ENCODE data around the gene DOCK6. TPM values are rescaled to one million over a fixed set of nuclear protein-coding genes. Genes with fewer than 3 reads are reported as not detected.

DOCK6 gene
- total RNA-seq, 1 donor from 2014 or later: 3.9 TPM

DNA sequence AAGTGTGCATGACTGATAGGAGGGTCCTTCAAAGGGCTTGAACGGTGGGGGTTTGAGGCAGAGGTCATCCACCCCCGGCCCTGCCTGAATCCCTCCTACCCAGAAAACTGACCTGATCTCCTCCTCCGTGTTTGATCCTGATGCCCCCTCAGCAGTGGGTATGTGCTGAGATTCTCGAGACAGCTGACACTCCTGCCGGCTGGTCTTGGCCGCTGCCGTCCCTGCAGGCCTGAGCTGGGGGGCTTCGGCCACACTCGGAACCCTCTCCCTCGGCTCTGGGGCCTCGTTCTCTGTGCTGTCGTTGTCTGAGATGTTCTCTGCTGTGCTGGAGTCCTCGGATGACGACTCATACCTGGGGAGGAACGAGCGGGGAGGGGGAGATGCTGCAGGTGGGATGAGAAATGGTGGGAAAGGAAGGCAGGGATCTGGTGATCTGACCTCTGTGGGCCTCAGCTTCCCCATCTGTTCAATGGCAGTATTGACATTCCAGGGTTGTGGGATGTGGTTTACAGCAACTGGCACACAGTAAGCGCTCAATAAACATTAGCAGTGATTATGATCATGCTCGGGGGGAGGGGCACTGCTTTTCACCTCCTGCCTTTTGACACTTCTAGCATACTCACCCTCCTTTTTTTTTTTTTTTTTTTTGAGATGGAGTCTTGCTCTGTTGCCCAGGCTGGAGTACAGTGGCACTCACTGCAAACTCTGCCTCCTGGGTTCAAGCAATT lies 85.7 kb downstream of the DOCK6 start:
- no peaks in the 10 kb centered on the region for H3K4me1 Mint-ChIP-seq (ENCODE audit: low read depth)
- no peak for DNase-seq (ENCODE audit: low spot score)
- no peaks in the 10 kb centered on the region for H3K9me3 Mint-ChIP-seq
- intact Hi-C loops (cut with micrococcal nuclease): no loop called here
- H3K27me3 Mint-ChIP-seq (ENCODE audit: low read depth): no peaks in the 10 kb centered on the region
- no peak overlapping the region for H3K27ac Mint-ChIP-seq
- no peak overlapping the region for H3K4me3 Mint-ChIP-seq (ENCODE audit: low read depth)
- no peaks in the 10 kb centered on the region for H3K36me3 Mint-ChIP-seq (ENCODE audit: low read depth)

DNA sequence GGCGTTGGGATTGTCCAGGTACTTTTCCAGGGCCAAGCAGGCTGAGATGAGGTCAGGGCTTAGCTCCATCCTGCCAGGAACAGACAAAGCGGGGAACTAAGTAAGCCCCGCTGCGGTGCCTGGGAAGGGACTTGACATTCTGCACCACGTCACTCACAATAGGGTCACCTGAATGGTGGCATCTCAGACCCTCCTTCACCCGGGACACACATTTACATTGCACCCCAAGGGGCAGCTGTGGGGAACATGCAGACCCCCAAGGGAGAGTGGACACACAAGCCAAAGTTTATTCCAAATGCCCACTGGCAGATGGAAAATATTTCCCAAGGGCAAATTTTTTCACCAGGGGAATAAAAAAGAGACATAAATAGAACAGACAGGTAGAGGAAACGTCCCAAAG lies 86.4 kb downstream of the DOCK6 start:
- H3K27ac Mint-ChIP-seq: no peak overlapping the region
- no peaks in the 10 kb centered on the region for H3K9me3 Mint-ChIP-seq
- DNase-seq (ENCODE audit: low spot score): no peak
- H3K27me3 Mint-ChIP-seq (ENCODE audit: low read depth): no peaks in the 10 kb centered on the region
- intact Hi-C loops (cut with micrococcal nuclease): no loop called here
- no peaks in the 10 kb centered on the region for H3K4me1 Mint-ChIP-seq (ENCODE audit: low read depth)
- no peak overlapping the region for H3K4me3 Mint-ChIP-seq (ENCODE audit: low read depth)
- H3K36me3 Mint-ChIP-seq (ENCODE audit: low read depth): no peaks in the 10 kb centered on the region

DNA sequence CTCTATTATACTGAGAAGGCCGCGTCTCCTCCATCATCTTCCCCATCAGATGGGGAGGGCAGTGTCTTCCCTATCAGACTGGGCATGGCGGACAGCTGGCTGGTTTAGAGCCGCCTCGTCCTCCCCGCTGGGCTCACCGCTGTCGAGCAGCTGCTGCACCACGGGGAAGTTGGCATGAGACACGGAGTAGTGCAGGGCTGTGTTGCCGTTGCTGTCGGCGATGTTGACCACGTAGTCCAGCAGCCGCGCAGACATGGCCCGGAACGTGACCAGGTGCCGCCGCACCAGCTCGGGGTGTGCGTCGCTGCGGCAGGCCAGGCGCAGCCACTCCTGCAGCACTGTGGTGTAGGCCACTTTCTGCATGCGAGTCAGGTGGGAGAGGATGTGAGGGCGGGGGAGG lies 88.0 kb downstream of the DOCK6 start:
- Mint-ChIP-seq H3K4me1 (ENCODE audit: low read depth) (no peaks in the 10 kb centered on the region), H3K36me3 (ENCODE audit: low read depth) (no peaks in the 10 kb centered on the region)

DNA sequence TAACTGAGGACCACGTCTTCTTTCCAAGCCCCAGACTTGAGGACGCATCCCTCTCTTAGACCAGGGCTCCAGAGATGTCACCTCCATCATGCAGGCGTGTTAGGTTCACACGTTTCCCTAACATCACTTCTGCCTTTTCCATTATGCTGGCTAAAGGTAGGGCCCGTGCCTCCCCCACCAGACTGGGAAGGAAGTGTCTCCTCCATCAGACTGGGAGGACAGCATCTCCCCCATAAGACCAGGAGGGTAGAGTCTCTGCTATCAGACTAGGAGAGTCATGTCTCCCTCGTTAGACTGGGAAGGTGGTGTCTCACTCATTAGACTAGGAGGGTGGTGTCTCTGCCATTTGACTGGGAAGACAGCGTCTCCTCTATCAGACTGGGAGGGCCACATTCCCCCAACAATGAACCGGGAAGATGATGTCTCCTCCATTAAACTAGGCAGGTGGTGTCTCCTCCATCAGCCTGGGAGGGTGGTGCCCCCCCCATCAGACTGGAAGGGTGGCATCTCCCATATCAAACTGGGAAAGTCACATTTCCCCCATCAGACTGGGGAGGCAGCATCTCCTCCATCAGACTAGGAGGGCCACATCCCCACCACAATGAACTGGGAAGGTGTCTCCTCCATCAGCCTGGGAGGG lies 88.7 kb downstream of the DOCK6 start:
- no peaks in the 10 kb centered on the region for H3K36me3 Mint-ChIP-seq (ENCODE audit: low read depth)
- H3K4me3 Mint-ChIP-seq (ENCODE audit: low read depth): no peak overlapping the region
- H3K27me3 Mint-ChIP-seq (ENCODE audit: low read depth): no peaks in the 10 kb centered on the region
- no peaks in the 10 kb centered on the region for H3K9me3 Mint-ChIP-seq
- H3K27ac Mint-ChIP-seq: no peak overlapping the region
- H3K4me1 Mint-ChIP-seq (ENCODE audit: low read depth): no peaks in the 10 kb centered on the region
- intact Hi-C loops (cut with micrococcal nuclease): no loop called here
- DNase-seq (ENCODE audit: low spot score): no peak

More for the DNA sequence above, 88.0 kb downstream of the DOCK6 start:
- no peak for DNase-seq (ENCODE audit: low spot score)
- no peak overlapping the region for H3K4me3 Mint-ChIP-seq (ENCODE audit: low read depth)
- H3K27me3 Mint-ChIP-seq (ENCODE audit: low read depth): no peaks in the 10 kb centered on the region
- no peak overlapping the region for H3K27ac Mint-ChIP-seq
- intact Hi-C loops (cut with micrococcal nuclease): no loop called here
- no peaks in the 10 kb centered on the region for H3K9me3 Mint-ChIP-seq

DNA sequence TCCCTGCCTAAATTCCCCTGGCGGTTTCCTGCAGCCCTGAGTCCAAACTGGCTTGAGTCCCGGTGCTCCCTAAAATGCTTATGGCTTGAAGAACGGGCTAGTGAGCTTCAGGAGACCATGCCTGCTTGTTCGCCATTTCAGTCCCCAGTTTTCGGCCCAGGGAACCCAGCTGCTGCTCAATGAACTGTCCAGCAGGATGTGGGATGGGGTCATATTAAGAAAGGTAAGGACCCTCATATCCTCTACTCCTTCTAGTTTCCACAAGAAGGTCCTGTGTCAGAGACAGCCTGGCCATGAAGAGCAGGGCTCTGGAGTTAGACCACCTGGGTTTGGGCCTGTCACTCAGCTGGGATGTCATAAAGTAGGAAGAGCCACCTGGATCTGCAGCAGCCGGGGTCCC lies 89.7 kb downstream of the DOCK6 start:
- H3K27ac Mint-ChIP-seq: no peak overlapping the region
- H3K9me3 Mint-ChIP-seq: no peaks in the 10 kb centered on the region
- H3K4me1 Mint-ChIP-seq (ENCODE audit: low read depth): no peaks in the 10 kb centered on the region
- DNase-seq (ENCODE audit: low spot score): no peak
- H3K27me3 Mint-ChIP-seq (ENCODE audit: low read depth): no peaks in the 10 kb centered on the region
- no peaks in the 10 kb centered on the region for H3K36me3 Mint-ChIP-seq (ENCODE audit: low read depth)
- H3K4me3 Mint-ChIP-seq (ENCODE audit: low read depth): no peak overlapping the region
- intact Hi-C loops (cut with micrococcal nuclease): no loop called here

DNA sequence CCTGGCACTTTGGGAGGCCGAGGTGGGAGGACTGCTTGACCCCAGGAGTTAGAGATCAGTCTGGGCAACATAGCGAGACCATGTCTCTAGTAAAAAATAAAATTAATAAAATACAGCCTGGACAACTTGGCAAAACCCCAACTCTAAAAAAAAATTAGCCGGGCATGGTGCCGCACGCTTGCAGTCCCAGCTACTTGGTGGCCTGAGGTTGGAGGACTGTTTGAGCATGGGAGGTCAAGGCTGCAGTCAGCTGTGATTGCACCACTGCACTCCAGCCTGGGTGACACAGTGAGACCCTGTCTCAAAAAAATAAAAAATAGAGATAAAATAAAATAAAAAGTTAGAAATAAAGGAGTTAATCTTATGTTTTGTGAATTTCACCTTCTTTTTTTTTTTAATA lies 91.2 kb downstream of the DOCK6 start:
- Mint-ChIP-seq H3K36me3 (ENCODE audit: low read depth) (no peaks in the 10 kb centered on the region), H3K4me1 (ENCODE audit: low read depth) (no peaks in the 10 kb centered on the region), H3K9me3 (no peaks in the 10 kb centered on the region), H3K27ac (no peak overlapping the region), H3K27me3 (ENCODE audit: low read depth) (no peaks in the 10 kb centered on the region), H3K4me3 (ENCODE audit: low read depth) (no peak overlapping the region)
- no peak for DNase-seq (ENCODE audit: low spot score)
- intact Hi-C loops (cut with micrococcal nuclease): no loop called here

DNA sequence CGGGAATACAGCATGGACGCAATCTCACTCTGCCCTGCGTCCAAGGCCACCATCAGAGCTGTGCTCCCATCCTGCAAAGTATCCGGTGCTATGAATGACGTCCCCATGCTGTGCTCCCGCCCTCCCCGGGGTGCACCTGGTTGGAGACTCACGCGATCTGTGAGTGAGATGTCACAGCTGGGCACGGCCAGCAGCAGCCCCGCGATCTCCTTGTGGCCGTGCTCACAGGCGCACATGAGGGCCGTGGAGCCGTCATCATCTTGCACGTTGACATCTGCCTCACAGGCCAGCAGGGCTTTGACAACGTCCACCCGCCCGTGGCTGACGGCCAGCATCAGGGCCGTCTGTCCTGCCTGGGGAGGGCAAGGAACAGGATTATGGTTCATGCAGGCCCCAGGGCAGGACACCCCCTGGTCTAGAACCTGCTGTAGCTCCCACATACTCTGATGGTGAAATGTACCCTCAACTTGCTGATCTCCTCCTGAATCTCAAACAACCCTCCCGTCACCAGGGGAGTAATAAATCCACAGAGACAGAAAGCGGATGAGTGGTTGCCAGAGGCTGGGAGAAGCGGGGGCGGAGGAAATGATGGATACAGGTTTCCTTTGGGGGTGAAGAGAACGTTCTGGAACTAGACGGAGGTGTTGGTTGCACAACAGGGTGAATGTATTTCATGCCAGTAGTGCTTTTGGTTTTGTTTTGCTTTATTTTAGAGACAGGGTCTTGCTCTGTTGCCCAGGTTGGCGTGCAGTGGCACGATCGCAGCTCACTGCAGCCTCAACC lies 92.2 kb downstream of the DOCK6 start:
- H3K27ac Mint-ChIP-seq: no peak overlapping the region
- H3K4me3 Mint-ChIP-seq (ENCODE audit: low read depth): no peak overlapping the region
- no peaks in the 10 kb centered on the region for H3K4me1 Mint-ChIP-seq (ENCODE audit: low read depth)
- intact Hi-C loops (cut with micrococcal nuclease): no loop called here
- H3K36me3 Mint-ChIP-seq (ENCODE audit: low read depth): no peaks in the 10 kb centered on the region
- no peaks in the 10 kb centered on the region for H3K9me3 Mint-ChIP-seq
- DNase-seq (ENCODE audit: low spot score): no peak
- H3K27me3 Mint-ChIP-seq (ENCODE audit: low read depth): no peaks in the 10 kb centered on the region

DNA sequence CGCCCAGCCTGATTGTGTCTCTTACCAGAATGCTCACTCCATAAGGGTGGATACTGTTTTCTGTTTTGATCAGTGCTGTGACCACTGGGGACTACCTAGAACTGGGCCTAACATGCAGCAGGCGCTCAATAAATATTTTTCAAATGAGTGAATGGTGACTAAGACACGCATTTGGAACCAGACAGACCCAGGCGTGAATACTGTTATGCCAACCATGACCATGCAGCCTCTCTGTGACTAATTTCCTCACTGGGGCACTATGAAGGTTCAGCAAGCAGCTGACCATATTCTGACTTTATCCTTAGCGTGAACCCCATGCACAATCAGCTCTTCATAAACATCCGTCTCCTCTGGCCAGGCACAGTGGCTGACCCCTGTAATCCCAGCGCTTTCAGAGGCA lies 93.8 kb downstream of the DOCK6 start:
- DNase-seq (ENCODE audit: low spot score): no peak
- Mint-ChIP-seq H3K27ac (no peak overlapping the region), H3K27me3 (ENCODE audit: low read depth) (no peaks in the 10 kb centered on the region), H3K9me3 (no peaks in the 10 kb centered on the region), H3K36me3 (ENCODE audit: low read depth) (no peaks in the 10 kb centered on the region), H3K4me1 (ENCODE audit: low read depth) (no peaks in the 10 kb centered on the region), H3K4me3 (ENCODE audit: low read depth) (no peak overlapping the region)
- intact Hi-C loops (cut with micrococcal nuclease): no loop called here

DNA sequence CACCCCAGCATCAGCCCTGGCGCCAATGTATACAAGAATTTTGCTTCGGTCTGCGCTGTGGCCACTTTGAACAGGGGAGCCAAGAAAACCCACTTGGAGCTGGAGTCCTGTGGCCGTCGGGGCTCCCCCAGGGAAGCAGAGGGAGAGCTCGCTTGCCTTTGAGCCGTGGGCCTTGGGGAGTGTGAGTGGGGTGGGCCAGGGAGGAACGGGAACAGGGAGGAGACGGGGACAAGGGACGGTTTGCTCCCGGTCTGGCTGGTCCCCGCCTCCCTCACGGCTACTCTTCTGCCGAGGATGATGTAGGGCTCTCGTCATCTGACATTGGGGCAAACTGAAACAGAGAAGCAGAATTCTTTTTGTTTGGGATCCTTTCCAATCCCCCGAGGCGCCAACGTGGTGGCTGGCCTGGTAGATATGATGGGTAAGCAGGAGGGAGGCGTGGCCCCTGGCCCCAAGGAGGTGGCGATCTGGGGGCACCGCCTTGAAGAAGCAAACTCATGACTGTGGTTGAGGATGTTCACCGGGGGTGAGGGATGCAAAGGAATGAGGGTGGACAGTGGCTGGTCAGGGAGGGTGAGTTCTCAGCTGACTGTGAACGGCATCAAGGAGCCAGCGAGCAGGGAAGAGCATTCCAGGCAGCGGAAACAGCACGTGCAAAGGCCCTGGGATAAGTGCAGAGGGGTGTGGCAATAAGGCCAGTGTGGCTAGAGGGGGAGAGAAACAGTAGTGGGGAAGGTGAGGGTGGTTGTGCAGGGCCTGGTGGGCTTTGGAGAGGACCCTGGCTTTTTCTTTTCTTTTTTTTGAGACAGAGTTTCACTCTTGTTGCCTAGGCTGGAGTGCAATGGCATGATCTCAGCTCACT lies 95.8 kb downstream of the DOCK6 start:
- Mint-ChIP-seq H3K4me1 (ENCODE audit: low read depth) (no peaks in the 10 kb centered on the region), H3K27me3 (ENCODE audit: low read depth) (no peaks in the 10 kb centered on the region), H3K4me3 (ENCODE audit: low read depth) (no peak overlapping the region), H3K9me3 (no peaks in the 10 kb centered on the region), H3K36me3 (ENCODE audit: low read depth) (no peaks in the 10 kb centered on the region), H3K27ac (no peak overlapping the region)
- intact Hi-C loops (cut with micrococcal nuclease): no loop called here
- DNase-seq (ENCODE audit: low spot score): no peak

DNA sequence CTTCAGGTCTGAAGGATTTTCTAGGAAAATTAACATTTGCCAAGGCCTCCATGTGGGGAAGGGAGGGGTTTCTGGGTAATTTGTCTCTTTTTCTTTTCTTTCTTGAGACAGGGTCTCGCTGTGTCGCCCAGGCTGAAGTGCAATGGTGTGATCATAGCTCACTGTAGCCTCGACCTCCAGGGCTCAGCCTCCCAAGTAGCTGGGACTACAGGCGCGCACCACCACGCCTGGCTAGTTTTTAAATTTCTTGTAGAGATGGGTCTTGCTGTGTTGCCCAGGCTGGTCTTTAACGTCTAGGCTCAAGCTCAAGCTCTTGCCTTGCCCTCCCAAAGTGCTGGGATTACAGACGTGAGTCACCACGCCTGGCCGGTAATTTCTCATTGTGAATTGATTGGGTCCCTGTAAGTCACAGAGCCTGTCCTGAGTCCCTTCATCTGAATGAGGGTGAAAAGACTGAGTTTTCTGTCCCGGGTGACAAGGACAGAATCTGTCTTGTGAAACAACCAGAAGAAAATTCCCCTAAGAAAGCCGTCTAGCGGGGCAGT lies 96.8 kb downstream of the DOCK6 start:
- intact Hi-C loops (cut with micrococcal nuclease): no loop called here
- DNase-seq (ENCODE audit: low spot score): no peak
- no peak overlapping the region for H3K27ac Mint-ChIP-seq
- no peaks in the 10 kb centered on the region for H3K4me1 Mint-ChIP-seq (ENCODE audit: low read depth)
- no peaks in the 10 kb centered on the region for H3K27me3 Mint-ChIP-seq (ENCODE audit: low read depth)
- H3K9me3 Mint-ChIP-seq: no peaks in the 10 kb centered on the region
- no peaks in the 10 kb centered on the region for H3K36me3 Mint-ChIP-seq (ENCODE audit: low read depth)
- H3K4me3 Mint-ChIP-seq (ENCODE audit: low read depth): no peak overlapping the region

DNA sequence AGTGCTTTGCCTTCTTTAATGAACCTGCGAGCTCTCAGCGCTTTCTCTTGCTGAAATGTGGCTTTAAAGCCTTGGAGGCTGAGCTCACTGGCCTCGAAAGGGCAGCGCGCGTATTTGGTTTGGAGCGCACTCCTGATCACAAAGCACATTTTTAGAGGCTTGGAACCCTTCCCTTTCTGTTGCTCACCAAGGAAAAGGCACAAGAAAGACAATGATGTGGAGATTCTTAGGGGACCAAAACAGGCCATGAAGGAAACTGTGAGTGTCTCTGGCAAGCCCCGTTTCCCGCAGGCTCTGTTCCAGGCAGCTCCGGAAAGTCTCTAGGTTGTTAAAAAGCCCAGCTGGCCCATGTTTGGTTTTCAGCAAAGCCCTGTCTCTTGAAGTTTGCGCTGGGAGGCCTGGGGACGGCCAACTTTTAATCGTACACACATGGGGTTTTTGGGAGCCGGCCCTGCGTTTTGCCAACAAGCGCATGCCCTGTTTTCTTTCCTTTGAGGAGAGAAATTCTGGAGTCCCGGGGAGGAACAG lies 97.4 kb downstream of the DOCK6 start:
- intact Hi-C loops (cut with micrococcal nuclease): no loop called here
- no peak for DNase-seq (ENCODE audit: low spot score)
- H3K4me1 Mint-ChIP-seq (ENCODE audit: low read depth): no peaks in the 10 kb centered on the region
- H3K9me3 Mint-ChIP-seq: no peaks in the 10 kb centered on the region
- H3K4me3 Mint-ChIP-seq (ENCODE audit: low read depth): no peak overlapping the region
- no peaks in the 10 kb centered on the region for H3K36me3 Mint-ChIP-seq (ENCODE audit: low read depth)
- H3K27me3 Mint-ChIP-seq (ENCODE audit: low read depth): no peaks in the 10 kb centered on the region
- no peak overlapping the region for H3K27ac Mint-ChIP-seq

DNA sequence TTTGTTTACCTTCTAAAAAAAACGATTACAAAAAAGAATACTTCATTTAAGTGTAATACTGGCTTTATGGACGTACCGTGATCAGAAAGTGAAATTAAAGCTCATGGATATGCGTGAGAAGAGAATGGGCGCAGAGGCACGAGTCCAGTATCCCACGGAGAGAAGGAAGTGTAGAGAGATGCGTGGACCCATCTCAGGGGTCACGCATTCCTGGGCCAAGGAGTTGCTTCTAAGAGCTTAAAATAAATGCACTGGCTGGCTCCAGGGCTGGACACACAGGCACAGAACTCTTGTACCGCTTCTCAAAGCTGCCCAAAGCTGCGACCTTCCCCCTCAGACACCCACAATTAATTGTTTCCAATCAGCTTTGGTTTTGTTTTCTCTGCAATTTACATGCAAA lies 98.0 kb downstream of the DOCK6 start:
- Mint-ChIP-seq H3K27ac (no peak overlapping the region), H3K9me3 (no peaks in the 10 kb centered on the region), H3K4me1 (ENCODE audit: low read depth) (no peaks in the 10 kb centered on the region), H3K36me3 (ENCODE audit: low read depth) (no peaks in the 10 kb centered on the region), H3K4me3 (ENCODE audit: low read depth) (no peak overlapping the region), H3K27me3 (ENCODE audit: low read depth) (no peaks in the 10 kb centered on the region)
- no peak for DNase-seq (ENCODE audit: low spot score)
- intact Hi-C loops (cut with micrococcal nuclease): no loop called here
